Thyroid gland (tissue), 4 donors: Measurements from ENCODE around the gene MACC1.

Experiments
- CTCF ChIP-seq, 6 experiments: fragments of 200-600 bp in 3 of 6; fragments of 450-650 bp in 3 of 6; sonication (generic) in 3 of 6; IDR thresholded peaks; one replicate each; pipeline ENCODE4 v1.5.1; 2016 to 2019; ENCODE audit warnings: antibody characterized with exemption in 6 of 6, mild to moderate bottlenecking in 2 of 6, inconsistent platforms in 1 of 6, moderate library complexity in 1 of 6
- POLR2A ChIP-seq, 2 donors: fragments of 450-650 bp; IDR thresholded peaks; one replicate each; pipeline ENCODE4 v1.6.1; 2017; ENCODE audit warnings: antibody characterized with exemption in 2 of 2, mild to moderate bottlenecking in 2 of 2, moderate library complexity in 1 of 2

GRCh38 chr7:20152511-20152910 is 64.7 kb downstream of the MACC1 start:
- no peak for TF ChIP-seq CTCF (IDR thresholded peaks at IDR 0.05)
- no peak for TF ChIP-seq POLR2A (IDR thresholded peaks at IDR 0.05)
